GM12892 (cell line): Measurements from ENCODE around the gene ACTR6.

Experiments
- POLR2A ChIP-seq: IDR thresholded peaks from 2 replicates; pipeline ENCODE4 v1.6.1; 2011; ENCODE audit warnings: low read depth, low read length, control low read depth
- POLR2AphosphoS5 ChIP-seq: IDR thresholded peaks from 2 replicates; pipeline ENCODE4 v1.6.1; 2011; ENCODE audit warnings: low read depth, low read length, control low read depth

DNA sequence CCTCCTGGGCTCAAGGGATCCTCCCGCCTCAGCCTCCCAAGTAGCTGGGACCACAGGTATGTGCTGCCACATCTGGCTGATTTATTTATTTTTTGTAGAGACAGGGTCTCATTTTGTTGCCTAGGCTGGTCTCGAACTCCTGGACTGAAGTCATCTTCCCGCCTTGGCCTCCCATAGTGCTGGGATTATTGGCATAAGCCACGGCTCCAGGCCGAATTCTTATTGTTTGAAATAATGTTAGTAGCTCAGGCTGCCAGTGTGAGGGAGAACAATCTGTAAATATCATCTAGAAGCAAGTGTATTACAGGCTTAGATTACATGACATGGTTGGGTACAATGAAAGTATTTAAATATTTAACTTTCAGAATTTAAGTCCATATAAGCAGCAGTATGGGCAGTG, 8.2 kb downstream of the ACTR6 start:
- no peak for TF ChIP-seq POLR2A
- TF ChIP-seq POLR2AphosphoS5: no peak
